PC-3 (cell line): Measurements from ENCODE around the gene NSG2. TPM values are rescaled to one million over a fixed set of nuclear protein-coding genes. Genes with fewer than 3 reads are reported as not detected.

ENCODE experiments used
- ATAC-seq: fragments of 200-7000 bp; cut with Tn5 transposase; 2 replicates; pipeline ENCODE4 v1.9.1; 2020; ENCODE audit warnings: mild to moderate bottlenecking, moderate library complexity
- BruUV-seq: library from RNA; stranded (reverse); fragments of 400-500 nt; replicated peaks from 2 replicates; lab custom pipeline; 2021; lab: Mats Ljungman, UMichigan
- CTCF ChIA-PET: fragments of 300-600 bp; sonication (Branson Sonifier 250); formaldehyde crosslinking; loops from one replicate; lab custom pipeline; 2022; ENCODE audit warnings: antibody characterized with exemption; lab: Charles Lee
- POLR2A ChIA-PET: fragments of 300-600 bp; sonication (Branson Sonifier 250); formaldehyde crosslinking; loops from one replicate; lab custom pipeline; 2022; ENCODE audit warnings: antibody characterized with exemption; ENCODE audit not compliant: unreplicated experiment; lab: Charles Lee
- DNase-seq: peaks from one replicate; pipeline ENCODE4 v3.0.0-alpha.2; 2015
- H2AFZ ChIP-seq: fragments of 300-600 bp; sonication (generic); 2 replicates; pipeline ENCODE4 v1.6.0; 2016; ENCODE audit warnings: antibody characterized with exemption, low read length
- H3F3A ChIP-seq: fragments of 300-600 bp; sonication (generic); one replicate; pipeline ENCODE4 v1.6.0; 2017; ENCODE audit warnings: antibody characterized with exemption, low read length, control low read depth, mild to moderate bottlenecking; ENCODE audit not compliant: unreplicated experiment
- H3K27ac ChIP-seq: fragments of 300-600 bp; sonication (generic); 2 replicates; pipeline ENCODE4 v1.5.1; 2016; ENCODE audit warnings: mild to moderate bottlenecking, low read length
- H3K27me3 ChIP-seq: fragments of 300-600 bp; sonication (generic); 2 replicates; pipeline ENCODE4 v1.6.1; 2016; ENCODE audit warnings: low read length, mixed read lengths
- H3K36me3 ChIP-seq: fragments of 300-600 bp; sonication (generic); 2 replicates; pipeline ENCODE4 v1.6.1; 2016; ENCODE audit warnings: low read depth, mixed run types, low read length, mixed read lengths
- H3K4me1 ChIP-seq: fragments of 300-600 bp; sonication (generic); 2 replicates; pipeline ENCODE4 v1.5.1; 2016; ENCODE audit warnings: low read length; ENCODE audit not compliant: insufficient read depth
- H3K4me2 ChIP-seq: fragments of 300-600 bp; sonication (generic); 2 replicates; pipeline ENCODE4 v1.6.0; 2016; ENCODE audit warnings: low read length
- H3K4me3 ChIP-seq: fragments of 300-600 bp; sonication (generic); 2 replicates; pipeline ENCODE4 v1.5.1; 2016; ENCODE audit warnings: mild to moderate bottlenecking, low read length, mixed read lengths
- H3K79me2 ChIP-seq: fragments of 300-600 bp; sonication (generic); 2 replicates; pipeline ENCODE4 v1.6.1; 2017; ENCODE audit warnings: low read length, mixed read lengths
- H3K9ac ChIP-seq: fragments of 300-600 bp; sonication (generic); 2 replicates; pipeline ENCODE4 v1.6.0; 2016; ENCODE audit warnings: mild to moderate bottlenecking, low read length
- H3K9me2 ChIP-seq: fragments of 300-600 bp; sonication (generic); replicated peaks from 2 replicates; pipeline ENCODE4 v1.6.1; 2016; ENCODE audit warnings: mixed run types, low read length, mixed read lengths
- H3K9me3 ChIP-seq: fragments of 300-600 bp; sonication (generic); 2 replicates; pipeline ENCODE4 v1.6.1; 2016; ENCODE audit warnings: low read length, mixed read lengths
- H4K20me1 ChIP-seq: fragments of 300-600 bp; sonication (generic); 2 replicates; pipeline ENCODE4 v1.6.1; 2016; ENCODE audit warnings: low read length, mixed read lengths
- CTCF ChIP-seq: fragments of 300-600 bp; sonication (generic); conservative IDR thresholded peaks from 2 replicates; pipeline ENCODE4 v1.5.1; 2017; ENCODE audit warnings: antibody characterized with exemption, low read depth, mild to moderate bottlenecking, low read length
- EZH2 ChIP-seq: fragments of 300-600 bp; sonication (generic); IDR thresholded peaks from one replicate; pipeline ENCODE4 v1.6.1; 2017; ENCODE audit warnings: antibody characterized with exemption, mild to moderate bottlenecking, low read length; ENCODE audit not compliant: unreplicated experiment
- EZH2phosphoT487 ChIP-seq: fragments of 300-600 bp; sonication (generic); IDR thresholded peaks from 2 replicates; pipeline ENCODE4 v1.6.1; 2018; ENCODE audit warnings: mild to moderate bottlenecking, antibody characterized with exemption, low read length, borderline replicate concordance
- intact Hi-C: fragments of 100-400 bp; cut with micrococcal nuclease; formaldehyde crosslinking; loops from 2 replicates; pipeline ENCODE4 v1.9.0; 2023
- total RNA-seq: library from RNA; depleted of rRNA; stranded (reverse); fragments of >200 nt; gene quantifications from 2 replicates; pipeline ENCODE4 v1.2.3, GENCODE V29; 2014

Gene NSG2
- total RNA-seq, 1 experiment from 2014 or later = 0.07 TPM

- no TSS peak for BruUV-seq
Measured at GRCh38 chr5:174000076-174000475, 45.4 kb upstream of the NSG2 start.

GRCh38 chr5:174003795-174004194, 41.7 kb upstream of the NSG2 start:
- Histone ChIP-seq H3K9ac (no peak overlapping the region), H3K27me3 (peaks cover 63% of the 10 kb centered on the region), H3K36me3 (no peaks in the 10 kb centered on the region), H3K27ac (no peak overlapping the region), H3K9me3 (no peaks in the 10 kb centered on the region), H3K4me3 (no peak overlapping the region), H2AFZ (no peak overlapping the region), H3K4me2 (no peak overlapping the region), H3K79me2 (no peaks in the 10 kb centered on the region), H4K20me1 (no peaks in the 10 kb centered on the region), H3K9me2 (no peaks in the 10 kb centered on the region), H3K4me1 (no peaks in the 10 kb centered on the region), H3F3A (no peaks in the 10 kb centered on the region)
- POLR2A ChIA-PET = interaction anchor here (0.6 kb wide), 1 partner anchor 378 kb away, joined by 4 read pairs; no protein-coding TSS in a partner anchor
- CTCF ChIA-PET = no interaction called here
- intact Hi-C loops = loop anchor here (10.0 kb wide), 1 partner anchor 61 kb away; no protein-coding TSS in a partner anchor
- BruUV-seq = no TSS peak
- no peak for TF ChIP-seq EZH2
- TF ChIP-seq CTCF = no peak
- no peak for TF ChIP-seq EZH2phosphoT487
- DNase-seq (no peak), ATAC-seq (no peak)

More at GRCh38 chr5:174000076-174000475, 45.4 kb upstream of the NSG2 start:
- POLR2A ChIA-PET = no interaction called here
- no peak for TF ChIP-seq EZH2phosphoT487
- no peak for TF ChIP-seq EZH2
- TF ChIP-seq CTCF = no peak
- Histone ChIP-seq H3F3A (no peaks in the 10 kb centered on the region), H3K27me3 (peaks cover 79% of the 10 kb centered on the region), H3K4me1 (no peaks in the 10 kb centered on the region), H2AFZ (no peak overlapping the region), H3K27ac (no peak overlapping the region), H3K79me2 (no peaks in the 10 kb centered on the region), H3K4me3 (no peak overlapping the region), H3K36me3 (no peaks in the 10 kb centered on the region), H3K9ac (no peak overlapping the region), H3K4me2 (no peak overlapping the region), H3K9me2 (no peaks in the 10 kb centered on the region), H3K9me3 (no peaks in the 10 kb centered on the region), H4K20me1 (no peaks in the 10 kb centered on the region)
- intact Hi-C loops = loop anchor here (10.0 kb wide), 1 partner anchor 65 kb away; no protein-coding TSS in a partner anchor
- ATAC-seq (no peak), DNase-seq (no peak)
- CTCF ChIA-PET = no interaction called here

GRCh38 chr5:174008922-174009321, 36.6 kb upstream of the NSG2 start:
- no peak overlapping the region for H2AFZ ChIP-seq
- H3K9ac ChIP-seq = no peak overlapping the region
- H3K27me3 ChIP-seq = peaks cover 55% of the 10 kb centered on the region
- intact Hi-C loops = loop anchor here (10.0 kb wide), 1 partner anchor 56 kb away; no protein-coding TSS in a partner anchor
- H3K4me2 ChIP-seq = no peak overlapping the region
- H3F3A ChIP-seq = no peaks in the 10 kb centered on the region
- H3K79me2 ChIP-seq = no peaks in the 10 kb centered on the region
- CTCF ChIA-PET = no interaction called here
- BruUV-seq = no TSS peak
- H3K9me3 ChIP-seq = no peaks in the 10 kb centered on the region
- POLR2A ChIA-PET = no interaction called here
- no peaks in the 10 kb centered on the region for H4K20me1 ChIP-seq
- no peak for ATAC-seq
- H3K36me3 ChIP-seq = no peaks in the 10 kb centered on the region
- H3K9me2 ChIP-seq = no peaks in the 10 kb centered on the region
- H3K4me1 ChIP-seq = no peaks in the 10 kb centered on the region
- no peak for DNase-seq
- TF ChIP-seq EZH2 = no peak
- no peak for TF ChIP-seq CTCF
- no peak for TF ChIP-seq EZH2phosphoT487
- H3K27ac ChIP-seq = no peak overlapping the region
- no peak overlapping the region for H3K4me3 ChIP-seq
